NB4 (cell line): ENCODE measurements around the gene RGL1.

Source experiments
- DNase-seq: peaks from one replicate; pipeline ENCODE4 v3.0.0; 2010; ENCODE audit warnings: low read depth
- H3K4me3 ChIP-seq: one replicate; pipeline ENCODE4 v1.5.1; 2011; ENCODE audit warnings: mild to moderate bottlenecking, low read depth, low read length, moderate library complexity
- MYC ChIP-seq: IDR thresholded peaks from 2 replicates; pipeline ENCODE4 v1.6.1; 2011; ENCODE audit warnings: low read depth, low read length
- POLR2A ChIP-seq: IDR thresholded peaks from 2 replicates; pipeline ENCODE4 v1.6.1; 2011; ENCODE audit warnings: mild to moderate bottlenecking; ENCODE audit not compliant: insufficient read length; ENCODE audit errors: extremely low read depth
- TF ChIP-seq, protein P1 (sequence below): IDR thresholded peaks from one replicate; pipeline ENCODE4 v1.5.1; 2012; ENCODE audit warnings: low read depth, low read length
- TF ChIP-seq, protein P2 (sequence below): IDR thresholded peaks from 2 replicates; pipeline ENCODE4 v1.6.1; 2011; ENCODE audit warnings: low read depth, low read length

The RGL1 gene

DNA sequence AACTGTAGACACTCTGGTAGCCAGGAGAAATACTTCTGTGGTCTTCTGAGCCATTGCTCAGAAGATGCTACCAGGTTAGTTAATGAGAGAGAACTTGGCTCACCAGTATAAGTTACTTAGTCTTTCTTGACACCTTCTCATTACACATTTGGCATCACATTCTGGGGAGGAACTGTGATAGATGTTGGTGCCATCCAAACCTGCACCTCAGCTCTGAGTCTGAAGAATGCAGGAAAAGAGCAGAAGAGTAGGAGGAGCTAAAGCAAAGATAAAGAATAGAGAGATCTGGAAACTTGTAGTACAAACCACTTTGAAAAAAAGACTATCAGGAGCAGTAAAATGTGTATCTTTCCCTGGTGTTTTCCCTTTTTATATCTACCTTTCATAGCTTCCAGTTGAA is 58.9 kb downstream of the RGL1 start:
- no peak for DNase-seq
- TF ChIP-seq, protein P1, sequence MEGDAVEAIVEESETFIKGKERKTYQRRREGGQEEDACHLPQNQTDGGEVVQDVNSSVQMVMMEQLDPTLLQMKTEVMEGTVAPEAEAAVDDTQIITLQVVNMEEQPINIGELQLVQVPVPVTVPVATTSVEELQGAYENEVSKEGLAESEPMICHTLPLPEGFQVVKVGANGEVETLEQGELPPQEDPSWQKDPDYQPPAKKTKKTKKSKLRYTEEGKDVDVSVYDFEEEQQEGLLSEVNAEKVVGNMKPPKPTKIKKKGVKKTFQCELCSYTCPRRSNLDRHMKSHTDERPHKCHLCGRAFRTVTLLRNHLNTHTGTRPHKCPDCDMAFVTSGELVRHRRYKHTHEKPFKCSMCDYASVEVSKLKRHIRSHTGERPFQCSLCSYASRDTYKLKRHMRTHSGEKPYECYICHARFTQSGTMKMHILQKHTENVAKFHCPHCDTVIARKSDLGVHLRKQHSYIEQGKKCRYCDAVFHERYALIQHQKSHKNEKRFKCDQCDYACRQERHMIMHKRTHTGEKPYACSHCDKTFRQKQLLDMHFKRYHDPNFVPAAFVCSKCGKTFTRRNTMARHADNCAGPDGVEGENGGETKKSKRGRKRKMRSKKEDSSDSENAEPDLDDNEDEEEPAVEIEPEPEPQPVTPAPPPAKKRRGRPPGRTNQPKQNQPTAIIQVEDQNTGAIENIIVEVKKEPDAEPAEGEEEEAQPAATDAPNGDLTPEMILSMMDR, result no peak
- TF ChIP-seq, protein P2, sequence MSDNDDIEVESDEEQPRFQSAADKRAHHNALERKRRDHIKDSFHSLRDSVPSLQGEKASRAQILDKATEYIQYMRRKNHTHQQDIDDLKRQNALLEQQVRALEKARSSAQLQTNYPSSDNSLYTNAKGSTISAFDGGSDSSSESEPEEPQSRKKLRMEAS, result no peak
- no peak for TF ChIP-seq POLR2A
- no peak for TF ChIP-seq MYC
- no peak overlapping the region for H3K4me3 ChIP-seq

DNA sequence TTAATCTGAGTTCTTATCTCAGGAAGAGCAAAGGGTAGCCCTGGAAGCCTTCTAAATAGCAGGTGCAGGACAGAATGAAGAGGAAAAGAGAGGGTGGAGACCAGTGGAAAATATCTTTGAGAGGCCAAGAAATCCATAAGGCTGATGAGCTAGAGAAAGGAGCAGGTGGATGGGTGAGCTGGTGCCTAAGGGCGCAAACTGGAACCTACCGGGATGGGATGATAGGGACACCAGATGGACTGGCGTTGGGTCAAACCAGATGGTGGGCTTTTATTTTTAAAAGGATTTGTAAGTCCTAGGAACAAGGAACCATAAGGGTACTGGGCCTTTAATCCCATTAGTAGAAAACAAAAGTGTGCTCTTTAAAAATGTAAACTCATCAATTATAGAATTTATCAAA is 59.7 kb downstream of the RGL1 start:
- DNase-seq, result no peak
- no peak for TF ChIP-seq MYC
- TF ChIP-seq, protein P1, result no peak
- TF ChIP-seq POLR2A, result no peak
- TF ChIP-seq, protein P2, result no peak
- no peak overlapping the region for H3K4me3 ChIP-seq

DNA sequence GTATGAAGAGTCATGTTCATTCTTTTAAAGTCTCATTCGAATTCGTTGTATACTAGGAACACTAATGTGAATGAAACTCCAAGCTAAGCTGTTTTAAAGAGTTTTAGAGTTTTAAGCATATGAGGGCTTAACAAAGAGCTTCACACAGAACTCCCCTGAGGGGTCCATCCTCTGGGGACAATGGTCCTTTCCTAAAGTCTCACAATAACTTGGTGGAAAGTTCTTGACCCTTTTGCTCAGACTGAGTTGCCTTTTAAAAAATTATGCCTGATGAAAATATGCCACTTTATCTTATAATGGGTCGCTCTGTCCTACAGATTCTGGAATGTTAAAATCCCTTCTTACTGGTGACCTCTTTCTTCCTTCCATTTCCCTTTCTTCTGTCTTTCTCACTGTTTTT is 64.3 kb downstream of the RGL1 start:
- TF ChIP-seq, protein P1, result no peak
- TF ChIP-seq POLR2A (no peak), MYC (no peak)
- TF ChIP-seq, protein P2, result no peak
- no peak for DNase-seq

DNA sequence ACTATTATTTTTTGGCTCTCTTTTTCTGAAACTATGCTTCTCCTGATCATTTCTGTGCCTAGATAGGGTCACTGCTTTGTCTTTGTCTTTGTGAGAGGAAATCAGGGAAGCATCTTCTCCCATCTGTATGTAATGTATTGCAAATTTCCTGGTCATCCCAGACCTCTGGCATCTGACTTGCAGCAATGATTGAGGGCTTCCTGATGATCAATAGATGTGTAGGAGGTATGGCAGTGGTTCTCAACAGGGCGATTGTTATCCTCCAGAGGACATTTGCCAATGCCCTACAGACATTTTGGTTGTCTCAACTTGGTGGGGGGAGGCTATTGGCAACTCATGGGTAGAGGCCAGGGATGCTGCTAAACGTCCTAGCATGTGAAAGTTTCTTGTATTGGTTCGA is 64.7 kb downstream of the RGL1 start:
- no peak overlapping the region for H3K4me3 ChIP-seq
- TF ChIP-seq, protein P2, result no peak
- no peak for TF ChIP-seq POLR2A
- TF ChIP-seq, protein P1, result no peak
- TF ChIP-seq MYC, result no peak
- DNase-seq, result no peak

More for the DNA sequence above, 64.3 kb downstream of the RGL1 start:
- H3K4me3 ChIP-seq, result no peak overlapping the region

DNA sequence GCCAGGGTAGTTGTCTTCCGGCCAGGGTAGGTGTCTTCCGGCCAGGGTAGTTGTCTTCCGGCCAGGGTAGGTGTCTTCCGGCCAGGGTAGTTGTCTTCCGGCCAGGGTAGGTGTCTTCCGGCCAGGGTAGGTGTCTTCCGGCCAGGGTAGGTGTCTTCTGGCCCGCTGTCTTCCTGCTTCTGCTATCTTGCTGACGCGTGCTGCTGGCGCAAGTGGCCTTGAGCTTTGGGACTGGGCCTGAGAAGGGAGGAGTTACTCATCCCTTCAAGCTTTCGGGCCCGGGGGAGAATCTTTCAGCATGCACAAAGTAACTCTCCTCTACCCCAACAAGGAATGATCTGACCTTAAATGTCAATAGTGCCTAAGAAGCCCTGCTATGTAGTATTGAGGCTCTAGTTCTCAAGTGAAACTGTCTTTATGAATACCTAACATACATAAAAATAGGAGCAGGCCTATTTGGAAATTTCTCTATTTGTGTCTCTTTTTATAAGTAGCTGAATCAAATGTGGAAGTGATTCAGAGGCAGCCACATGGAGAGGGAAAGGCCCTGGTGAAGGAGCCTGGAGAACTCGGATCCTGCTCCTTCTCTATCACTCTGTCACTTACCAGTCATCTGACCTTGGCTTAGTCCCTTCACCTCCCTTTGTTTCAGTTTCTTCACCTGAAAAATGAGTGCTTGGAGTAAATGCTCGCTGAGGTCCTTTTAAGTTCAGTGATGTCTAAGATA is 65.6 kb downstream of the RGL1 start:
- no peak for DNase-seq
- H3K4me3 ChIP-seq, result no peak overlapping the region
- TF ChIP-seq, protein P2, result no peak
- TF ChIP-seq POLR2A (no peak), MYC (no peak)
- TF ChIP-seq, protein P1, result no peak
